ENCODE data around the gene FRMD4A.

FRMD4A gene

DNA sequence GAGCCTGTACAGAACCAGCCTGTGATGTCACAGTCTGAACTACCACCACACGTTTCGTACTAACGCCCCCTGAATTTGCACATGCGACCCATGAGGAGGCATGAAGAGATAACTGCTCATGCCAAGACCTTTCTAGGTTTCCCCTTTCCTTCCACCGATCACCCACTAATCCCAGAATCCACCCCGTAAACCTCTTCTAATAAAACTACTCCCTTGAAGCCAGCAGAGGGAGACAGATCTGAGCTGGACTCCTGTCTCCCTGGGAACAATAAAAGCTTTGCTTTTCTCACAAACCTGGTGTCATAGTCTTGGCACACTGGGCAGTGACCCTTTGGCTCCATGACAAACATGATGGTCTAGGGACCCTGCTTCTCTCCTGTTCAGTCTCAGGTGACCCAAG, 144.5 kb downstream of the FRMD4A start:
- DNase-seq (ENCODE audit: low read depth) = peak; percentile 22

GRCh38 chr10:14185316-14186045, 145.2 kb downstream of the FRMD4A start:
- DNase-seq (ENCODE audit: low read depth) = peak; percentile 94

DNA sequence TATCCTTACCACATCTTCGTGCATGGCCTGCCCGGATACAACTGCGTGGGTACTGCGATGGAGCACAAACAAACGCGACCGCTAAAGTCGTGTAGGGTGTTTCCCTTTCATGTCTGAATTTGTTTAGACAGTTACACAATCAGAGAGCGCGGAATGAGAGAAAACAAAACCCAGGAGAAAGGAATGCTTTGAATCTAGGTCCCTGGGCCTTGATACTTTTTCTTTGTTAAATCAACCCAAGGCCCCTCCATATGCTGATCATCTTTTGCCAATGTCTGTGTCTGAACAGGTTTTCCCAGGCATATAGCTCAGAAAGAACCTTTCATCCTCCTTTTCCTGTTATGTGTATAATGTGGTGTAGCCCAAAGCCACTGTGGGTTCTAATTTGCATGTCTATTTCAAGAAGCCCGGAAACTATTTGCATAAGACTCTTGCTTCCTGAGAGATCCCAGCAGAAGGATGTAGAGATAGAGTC, 145.8 kb downstream of the FRMD4A start:
- DNase-seq (ENCODE audit: low read depth) = peak; percentile 67

DNA sequence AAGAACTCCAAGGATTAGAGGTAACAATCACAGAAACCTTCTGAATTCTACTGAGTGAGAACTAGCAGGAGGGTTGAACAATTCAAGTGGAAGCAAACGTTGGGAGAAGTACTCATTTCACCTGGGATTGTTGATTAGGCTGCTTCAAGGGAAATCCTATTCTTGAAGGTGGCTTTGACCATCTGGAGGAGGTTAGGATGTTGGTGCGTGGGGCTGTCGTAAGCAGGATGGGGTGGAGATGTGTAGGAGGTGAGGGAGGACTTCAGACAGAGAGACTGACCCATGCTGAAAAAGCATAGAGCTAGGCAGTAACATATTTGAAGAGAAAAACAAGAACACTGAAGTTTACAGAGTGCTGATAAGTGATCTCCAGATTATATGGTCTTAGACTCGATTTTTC, 147.9 kb downstream of the FRMD4A start:
- DNase-seq (ENCODE audit: low read depth) = no peak

- DNase-seq (ENCODE audit: low read depth) = no peak
Measured at GRCh38 chr10:14181567-14181936, 149.2 kb downstream of the FRMD4A start.

GRCh38 chr10:14180911-14181566, 149.7 kb downstream of the FRMD4A start:
- DNase-seq (ENCODE audit: low read depth) = no peak

DNA sequence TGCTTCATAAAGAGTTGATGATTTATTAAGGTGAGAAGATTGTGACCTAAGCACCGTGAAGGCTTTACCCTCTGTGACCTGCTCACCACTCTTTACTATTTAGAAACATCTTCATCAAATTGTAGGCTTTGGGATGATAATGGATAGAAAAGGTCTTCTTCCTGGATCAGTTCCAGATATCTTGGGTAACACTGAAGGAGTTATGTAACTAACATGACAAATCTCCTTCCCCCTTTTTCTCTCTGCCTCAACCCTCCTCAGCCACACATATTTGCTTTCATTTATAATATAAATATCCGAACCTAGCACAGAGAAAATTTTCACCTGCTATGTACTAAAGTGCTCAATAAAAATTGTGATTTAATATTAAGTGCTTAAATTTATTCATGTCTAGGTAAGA, 151.5 kb downstream of the FRMD4A start:
- no peak for DNase-seq (ENCODE audit: low read depth)

DNA sequence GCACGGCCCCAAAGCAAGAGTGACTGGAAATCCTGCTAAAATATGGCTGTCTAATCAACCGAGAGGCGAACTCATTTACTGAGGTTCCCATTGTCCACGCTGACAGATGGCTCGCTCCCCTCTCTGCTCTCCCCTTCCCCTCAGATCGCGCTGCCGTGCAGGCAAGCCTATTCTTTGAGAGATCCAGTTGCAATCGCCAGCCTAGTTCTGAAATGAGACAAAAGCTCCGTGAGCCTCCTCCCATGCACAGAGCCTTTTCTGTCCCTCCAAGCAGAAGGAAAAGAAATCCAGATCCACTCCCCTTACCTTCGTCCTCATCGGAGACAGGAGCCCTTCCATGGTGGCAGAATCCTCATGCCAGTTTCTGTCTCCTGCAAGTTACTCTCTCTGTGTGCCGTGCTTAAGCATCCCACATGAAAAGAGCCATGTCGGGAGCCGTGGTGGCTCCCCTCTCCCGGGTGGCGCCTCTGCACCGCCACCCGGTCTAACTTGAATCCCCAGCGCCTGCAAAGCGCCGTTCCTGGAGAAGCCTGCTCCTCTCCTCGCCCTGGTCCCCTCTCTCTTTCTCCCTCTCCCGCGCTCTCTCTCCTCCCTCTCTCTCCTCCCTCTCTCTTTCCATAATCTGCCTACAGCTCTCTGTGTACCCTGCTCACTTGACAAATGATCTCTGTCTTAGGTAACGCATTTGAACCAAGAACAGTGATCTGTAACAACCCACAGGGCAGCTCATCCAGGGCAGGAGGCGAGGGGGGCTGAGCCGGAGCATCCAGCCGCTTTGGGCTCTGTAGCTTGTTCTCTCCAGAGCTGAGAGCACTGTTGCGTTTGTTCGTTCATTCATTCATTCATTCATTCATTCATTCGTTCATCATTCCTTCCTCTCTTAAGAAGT, 156.8 kb downstream of the FRMD4A start:
- no peak for DNase-seq (ENCODE audit: low read depth)

DNA sequence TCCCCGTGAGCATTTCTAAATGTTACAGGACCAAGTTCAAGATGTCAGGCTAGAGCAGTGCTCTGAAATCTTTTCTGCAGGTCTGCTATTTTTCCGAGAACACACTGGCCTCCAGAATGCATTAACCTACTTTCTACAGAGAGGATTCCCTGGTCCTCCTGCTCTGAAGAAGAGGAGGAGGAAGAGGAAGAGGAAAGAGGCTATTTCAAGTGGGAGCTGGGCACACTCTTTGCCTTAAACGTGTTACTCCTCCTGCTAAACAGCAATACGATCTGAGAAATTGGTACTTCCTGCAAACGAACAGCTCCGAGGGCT, 157.4 kb downstream of the FRMD4A start:
- DNase-seq (ENCODE audit: low read depth) = peak; percentile 30

GRCh38 chr10:14172336-14172950, 158.3 kb downstream of the FRMD4A start:
- no peak for DNase-seq (ENCODE audit: low read depth)

- DNase-seq (ENCODE audit: low read depth) = no peak
Measured at GRCh38 chr10:14171336-14171735, 159.4 kb downstream of the FRMD4A start.

GRCh38 chr10:14163377-14164086, 167.2 kb downstream of the FRMD4A start:
- no peak for DNase-seq (ENCODE audit: low read depth)

DNA sequence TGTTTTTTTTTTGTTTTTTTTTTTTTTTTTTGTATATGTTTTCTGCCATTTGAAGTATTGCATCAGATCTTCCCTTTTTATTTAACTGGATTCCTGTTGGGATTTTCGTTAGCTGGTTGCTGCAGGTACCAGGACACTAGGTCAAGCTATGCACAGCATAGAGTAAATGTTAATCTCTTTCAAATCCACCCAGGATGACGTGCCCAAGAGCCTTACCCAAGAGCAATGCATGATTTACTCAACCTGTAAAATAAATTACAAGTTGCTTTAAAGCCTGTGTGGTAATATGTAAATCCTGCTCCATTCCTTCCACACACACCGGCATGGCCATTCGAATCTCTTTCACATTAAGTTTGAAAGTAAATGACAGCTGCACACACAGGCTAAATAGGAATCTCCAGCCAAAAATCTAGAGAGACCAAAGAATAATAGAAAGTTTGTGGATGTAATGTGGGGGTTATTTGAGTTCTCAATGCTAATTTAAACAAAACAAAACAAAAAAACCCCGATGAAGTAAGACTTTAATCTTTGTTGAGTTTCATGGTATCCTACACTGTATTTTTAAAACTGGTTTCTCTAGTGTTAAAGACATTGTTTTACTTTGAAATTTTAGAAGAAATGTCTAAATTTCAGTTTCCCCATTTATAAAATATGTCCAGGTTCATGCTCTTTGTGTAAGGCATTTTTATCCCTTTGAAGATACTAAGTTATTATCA, 167.9 kb downstream of the FRMD4A start:
- DNase-seq (ENCODE audit: low read depth) = no peak

- DNase-seq (ENCODE audit: low read depth) = no peak
Measured at GRCh38 chr10:14162061-14162460, 168.7 kb downstream of the FRMD4A start.

DNA sequence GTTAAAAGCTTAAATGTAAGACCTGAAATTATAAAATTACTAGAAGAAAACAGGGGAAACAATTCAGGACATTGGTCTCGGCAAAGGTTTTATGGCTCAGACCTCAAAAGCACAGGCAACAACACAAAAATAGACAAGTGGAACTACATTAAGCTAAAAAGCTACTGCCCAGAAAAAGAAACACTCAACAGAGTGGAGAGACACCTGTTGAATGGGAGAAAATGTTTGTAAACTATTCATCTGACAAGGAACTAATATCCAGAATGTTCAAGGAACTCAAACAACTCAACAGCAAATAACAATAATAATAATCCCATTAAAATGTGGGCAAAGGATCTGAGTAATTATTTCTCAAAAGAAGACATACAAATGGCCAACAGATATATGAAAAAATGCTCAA, 170.4 kb downstream of the FRMD4A start:
- DNase-seq (ENCODE audit: low read depth) = no peak

DNA sequence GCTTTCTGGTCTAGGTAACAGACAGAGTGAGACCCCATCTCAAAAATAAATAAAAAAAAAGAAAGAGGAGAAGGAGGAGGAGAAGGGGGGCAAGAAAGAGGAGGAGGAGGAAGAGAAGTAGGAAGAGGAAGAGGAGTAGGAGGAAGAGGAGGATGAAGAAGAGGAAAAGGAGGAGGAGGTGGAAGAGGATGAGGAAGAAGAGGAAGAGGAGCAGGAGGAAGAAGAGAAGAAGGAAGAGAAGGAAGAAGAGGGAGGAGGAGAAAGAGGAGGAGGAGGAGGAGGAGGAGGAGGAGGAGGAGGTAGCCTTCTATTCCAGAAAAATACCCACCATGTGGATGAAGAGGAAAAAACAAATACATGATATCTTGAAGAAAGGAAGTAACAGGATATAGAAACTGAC, 172.1 kb downstream of the FRMD4A start:
- no peak for DNase-seq (ENCODE audit: low read depth)

- DNase-seq (ENCODE audit: low read depth) = no peak
Measured at GRCh38 chr10:14156104-14156503, 174.6 kb downstream of the FRMD4A start.

DNA sequence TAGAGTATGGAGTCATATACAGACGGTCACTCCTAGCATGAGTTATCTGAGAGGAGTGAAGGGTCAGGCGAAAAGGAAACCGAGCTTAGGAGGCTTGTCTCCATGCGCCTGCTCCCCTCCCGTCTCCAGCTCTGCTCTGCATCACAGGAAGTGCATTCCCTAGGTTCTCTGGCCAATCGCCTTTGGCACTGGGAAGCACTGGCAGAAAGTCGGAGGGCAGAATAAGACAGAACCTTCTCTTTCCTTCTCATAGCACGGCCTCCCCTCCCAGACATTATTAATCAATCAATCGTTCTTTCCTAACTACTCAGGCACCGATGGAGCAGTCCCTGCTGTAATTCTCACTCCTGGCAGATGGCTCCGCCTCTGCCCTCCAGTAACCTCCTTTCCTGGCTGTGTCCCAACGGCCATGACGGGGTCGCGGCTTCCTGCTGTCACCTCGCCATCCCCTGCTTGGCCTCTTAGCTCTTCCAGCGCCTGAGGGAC, 177.1 kb downstream of the FRMD4A start:
- DNase-seq (ENCODE audit: low read depth) = peak; percentile 21

- DNase-seq (ENCODE audit: low read depth) = no peak
Measured at GRCh38 chr10:14151571-14151970, 179.2 kb downstream of the FRMD4A start.

- no peak for DNase-seq (ENCODE audit: low read depth)
Measured at GRCh38 chr10:14150526-14150925, 180.2 kb downstream of the FRMD4A start.

GRCh38 chr10:14146501-14146900, 184.2 kb downstream of the FRMD4A start:
- DNase-seq (ENCODE audit: low read depth) = peak; percentile 34
